IMR-90 (cell line): Measurements from ENCODE around the gene KIF13A. TPM values are rescaled to one million over a fixed set of nuclear protein-coding genes. Genes with fewer than 3 reads are reported as not detected.

Source experiments
- ATAC-seq: fragments of 200-7000 bp; cut with Tn5 transposase; 2 replicates; pipeline ENCODE4 v1.9.1; 2020; ENCODE audit warnings: low read depth, mild to moderate bottlenecking, moderate library complexity
- BruUV-seq: library from RNA; stranded (reverse); fragments of 400-500 nt; replicated peaks from 2 replicates; lab custom pipeline; 2021; lab: Mats Ljungman, UMichigan
- CTCF ChIA-PET: fragments of 300-600 bp; formaldehyde crosslinking; extraction: SDS; loops from one replicate; lab custom pipeline; 2021; ENCODE audit warnings: antibody characterized with exemption; lab: Yijun Ruan, JAX
- POLR2A ChIA-PET: fragments of 300-600 bp; sonication (Branson Sonifier 250); formaldehyde crosslinking; loops from one replicate; lab custom pipeline; 2022; ENCODE audit warnings: antibody characterized with exemption; ENCODE audit not compliant: unreplicated experiment; lab: Charles Lee
- DNase-seq: peaks from one replicate; pipeline ENCODE4 v3.0.0; 2013
- H2AFZ ChIP-seq: replicated peaks from 2 replicates; pipeline ENCODE3; 2013; ENCODE audit warnings: low read length, mild to moderate bottlenecking; ENCODE audit not compliant: poor library complexity
- H2AK5ac ChIP-seq: 2 replicates; pipeline ENCODE4 v1.6.1; 2013; ENCODE audit warnings: low read depth, low read length, inconsistent platforms
- H2AK9ac ChIP-seq: replicated peaks from 2 replicates; pipeline ENCODE3; 2013; ENCODE audit warnings: mild to moderate bottlenecking, low read depth, low read length, moderate library complexity; ENCODE audit not compliant: poor library complexity
- H2BK120ac ChIP-seq: 2 replicates; pipeline ENCODE4 v1.6.1; 2013; ENCODE audit warnings: low read depth, low read length, inconsistent platforms
- H2BK15ac ChIP-seq: 3 replicates; pipeline ENCODE4 v1.6.1; 2013; ENCODE audit warnings: low read depth, low read length, inconsistent platforms
- H2BK20ac ChIP-seq: 2 replicates; pipeline ENCODE4 v1.6.1; 2013; ENCODE audit warnings: low read depth, mild to moderate bottlenecking, inconsistent platforms, low read length, moderate library complexity
- H2BK5ac ChIP-seq: 2 replicates; pipeline ENCODE4 v1.6.1; 2013; ENCODE audit warnings: mild to moderate bottlenecking, low read depth, low read length, inconsistent platforms; ENCODE audit not compliant: poor library complexity, severe bottlenecking
- H3K14ac ChIP-seq: replicated peaks from 2 replicates; pipeline ENCODE4 v1.6.1; 2013; ENCODE audit warnings: low read depth, low read length, inconsistent platforms
- H3K18ac ChIP-seq: 2 replicates; pipeline ENCODE4 v1.6.1; 2013; ENCODE audit warnings: low read depth, low read length, control low read depth
- H3K23ac ChIP-seq: 2 replicates; pipeline ENCODE4 v1.6.1; 2013; ENCODE audit warnings: low read depth, low read length, inconsistent platforms
- H3K27ac ChIP-seq: 2 replicates; pipeline ENCODE4 v1.5.1; 2013; ENCODE audit warnings: mild to moderate bottlenecking, control low read depth, low read length; ENCODE audit not compliant: insufficient read depth
- H3K27me3 ChIP-seq: 2 replicates; pipeline ENCODE4 v1.6.1; 2013; ENCODE audit warnings: low read length; ENCODE audit not compliant: control insufficient read depth, insufficient read depth
- H3K36me3 ChIP-seq: 2 replicates; pipeline ENCODE4 v1.6.1; 2013; ENCODE audit warnings: low read length, mixed read lengths; ENCODE audit not compliant: control insufficient read depth, insufficient read depth
- H3K4ac ChIP-seq: 2 replicates; pipeline ENCODE4 v1.6.1; 2013; ENCODE audit warnings: low read depth, low read length, inconsistent platforms
- H3K4me1 ChIP-seq: 2 replicates; pipeline ENCODE4 v1.6.1; 2013; ENCODE audit warnings: low read length, mixed read lengths; ENCODE audit not compliant: control insufficient read depth, insufficient read depth
- H3K4me2 ChIP-seq: 2 replicates; pipeline ENCODE4 v1.6.1; 2013; ENCODE audit warnings: low read depth, mild to moderate bottlenecking, control low read depth, low read length, moderate library complexity
- H3K4me3 ChIP-seq: 2 replicates; pipeline ENCODE4 v1.5.1; 2013; ENCODE audit warnings: low read depth, mild to moderate bottlenecking, control low read depth, low read length, moderate library complexity; ENCODE audit not compliant: insufficient read depth
- H3K56ac ChIP-seq: 2 replicates; pipeline ENCODE4 v1.6.1; 2013; ENCODE audit warnings: low read length, inconsistent platforms; ENCODE audit not compliant: insufficient read depth; ENCODE audit errors: extremely low read depth
- H3K79me1 ChIP-seq, 2 experiments: 2 replicates each; pipeline ENCODE4 v1.6.1; 2013; ENCODE audit warnings: low read length in 2 of 2, inconsistent platforms in 1 of 2, low read depth in 1 of 2
- H3K9ac ChIP-seq: 2 replicates; pipeline ENCODE4 v1.6.1; 2013; ENCODE audit warnings: low read depth, low read length, control low read depth
- H3K9me1 ChIP-seq: 2 replicates; pipeline ENCODE4 v1.6.1; 2013; ENCODE audit warnings: low read length, inconsistent platforms; ENCODE audit not compliant: insufficient read depth
- H3K9me3 ChIP-seq: 2 replicates; pipeline ENCODE4 v1.6.1; 2013; ENCODE audit warnings: low read length; ENCODE audit not compliant: control insufficient read depth, insufficient read depth
- H4K20me1 ChIP-seq: 2 replicates; pipeline ENCODE4 v1.6.1; 2013; ENCODE audit warnings: low read length, inconsistent platforms; ENCODE audit not compliant: insufficient read depth
- H4K5ac ChIP-seq: 2 replicates; pipeline ENCODE4 v1.6.1; 2013; ENCODE audit warnings: mild to moderate bottlenecking, low read depth, low read length, control low read depth
- H4K8ac ChIP-seq, 2 experiments: 2 replicates each; pipeline ENCODE4 v1.6.1; 2013; ENCODE audit warnings: low read depth in 2 of 2, low read length in 2 of 2, control low read depth in 1 of 2, inconsistent platforms in 1 of 2
- H4K91ac ChIP-seq: 2 replicates; pipeline ENCODE4 v1.6.1; 2013; ENCODE audit warnings: low read depth, low read length, inconsistent platforms; ENCODE audit not compliant: insufficient read depth
- CEBPB ChIP-seq: IDR thresholded peaks from 2 replicates; pipeline ENCODE4 v1.6.1; 2012; ENCODE audit warnings: low read depth, low read length, improper control_type of control experiment
- CHD1 ChIP-seq: IDR thresholded peaks from 2 replicates; pipeline ENCODE4 v1.6.1; 2012; ENCODE audit warnings: low read depth, low read length, improper control_type of control experiment
- ELK1 ChIP-seq: fragments of 150-350 bp; IDR thresholded peaks from 2 replicates; pipeline ENCODE4 v1.6.1; 2016; ENCODE audit warnings: low read depth, mild to moderate bottlenecking, low read length, moderate library complexity, borderline replicate concordance
- FOS ChIP-seq: fragments of 150-350 bp; IDR thresholded peaks from 2 replicates; pipeline ENCODE4 v1.6.1; 2016; ENCODE audit warnings: low read depth, low read length
- MAZ ChIP-seq: IDR thresholded peaks from 2 replicates; pipeline ENCODE4 v1.6.1; 2012; ENCODE audit warnings: low read depth, mild to moderate bottlenecking, low read length, improper control_type of control experiment, moderate library complexity, borderline replicate concordance
- POLR2A ChIP-seq: IDR thresholded peaks from 2 replicates; pipeline ENCODE4 v1.6.1; 2012; ENCODE audit warnings: mild to moderate bottlenecking, low read depth, low read length
- RCOR1 ChIP-seq: IDR thresholded peaks from 2 replicates; pipeline ENCODE4 v1.6.1; 2012; ENCODE audit warnings: mild to moderate bottlenecking, low read length, improper control_type of control experiment; ENCODE audit not compliant: insufficient replicate concordance
- SMC3 ChIP-seq: fragments of 150-350 bp; IDR thresholded peaks from 2 replicates; pipeline ENCODE4 v1.6.1; 2016; ENCODE audit warnings: low read depth, mild to moderate bottlenecking, antibody characterized with exemption, low read length, moderate library complexity
- WGBS, 2 experiments: methylation state at CpG; one replicate each; pipeline versions ENCODE4 v1.1.5 to v1.1.7; 2013; ENCODE audit warnings: missing lambda C conversion rate in 2 of 2; ENCODE audit not compliant: insufficient read length in 1 of 2; ENCODE audit errors: extremely low coverage in 2 of 2; 5-methylcytosine and 5-hydroxymethylcytosine counted together
- dilution Hi-C: fragments of 300-500 bp; cut with HindIII; formaldehyde crosslinking; loops from one replicate; pipeline ENCODE4 v1.14.3; 2018; ENCODE audit warnings: low sequenced_read_pairs; ENCODE audit not compliant: unreplicated experiment
- in situ Hi-C: fragments of 300-500 bp; cut with MboI; formaldehyde crosslinking; loops from 3 replicates; pipeline ENCODE4 v1.14.3; 2019; ENCODE audit warnings: low sequenced_read_pairs, inconsistent platforms, mixed read lengths
- intact Hi-C: fragments of 100-400 bp; cut with micrococcal nuclease; formaldehyde crosslinking; loops from 2 replicates; pipeline ENCODE4 v1.10.0; 2022
- polyA plus RNA-seq, 3 experiments: library from polyadenylated mRNA; depleted of rRNA; stranded (reverse); fragments of >200 nt; gene quantifications; 2 replicates each; pipeline ENCODE4 v1.2.3, GENCODE V29; 2012; ENCODE audit warnings: low replicate concordance in 1 of 3
- total RNA-seq: library from RNA; depleted of rRNA; stranded (reverse); fragments of >200 nt; gene quantifications from 2 replicates; pipeline ENCODE4 v1.2.3, GENCODE V29; 2012

The KIF13A gene
- total and polyA plus RNA-seq, 2 of the 4 experiments (the other 2 are of a cell fraction): 23.3 to 51.8 TPM

- peak overlapping the region; percentile 77 for H2AFZ ChIP-seq
- H3K56ac ChIP-seq: no peak overlapping the region
- no peak overlapping the region for H2BK5ac ChIP-seq
- ChIA-PET CTCF (interaction anchor here (0.6 kb wide), 1 partner anchor 80 kb away, joined by 3 read pairs; no protein-coding TSS in a partner anchor), POLR2A (no interaction called here)
- H3K4ac ChIP-seq: 0 out of 2 replicates have a peak overlapping the region, but pooled peaks have one; percentile 3
- peak overlapping the region in 1 of 2 experiments; percentile 4; a peak in 1 of 4 replicates for H4K8ac ChIP-seq
- no peak overlapping the region for H3K4me3 ChIP-seq
- H3K18ac ChIP-seq: 0 out of 2 replicates have a peak overlapping the region, but pooled peaks have one; percentile 15
- H3K4me1 ChIP-seq: peaks cover 4% of the 10 kb centered on the region
- peak; percentile 59 for DNase-seq
- in situ Hi-C loops (no loop called here), intact Hi-C loops (no loop called here), dilution Hi-C loops (no loop called here)
- no peak overlapping the region for H3K27ac ChIP-seq
- peak overlapping the region; percentile 23; the same call in 1 of the 2 replicates for H4K91ac ChIP-seq
- no peaks in the 10 kb centered on the region for H3K36me3 ChIP-seq
- no peak overlapping the region for H3K9ac ChIP-seq
- no peaks in the 10 kb centered on the region for H3K79me1 ChIP-seq
- H2AK9ac ChIP-seq: no peak overlapping the region
- no peaks in the 10 kb centered on the region for H4K20me1 ChIP-seq
- BruUV-seq: no TSS peak
- peak overlapping the region; percentile 5; the same call in 1 of the 2 replicates for H3K14ac ChIP-seq
- 33% methylated on average over 1 of the region's 6 CpGs; no CpG with 5 or more reads in 1 of the 2 experiments for WGBS, 2 experiments
- H3K4me2 ChIP-seq: no peak overlapping the region
- H2BK120ac ChIP-seq: 0 out of 2 replicates have a peak overlapping the region, but pooled peaks have one; percentile 16
- H2BK20ac ChIP-seq: 0 out of 2 replicates have a peak overlapping the region, but pooled peaks have one; percentile 5
- H3K9me1 ChIP-seq: no peaks in the 10 kb centered on the region
- H2AK5ac ChIP-seq: no peak overlapping the region
- H3K23ac ChIP-seq: no peak overlapping the region
- TF ChIP-seq ELK1: no peak
- TF ChIP-seq MAZ: no peak
- TF ChIP-seq CEBPB: no peak
- TF ChIP-seq POLR2A: no peak
- no peak for TF ChIP-seq CHD1
- no peak for TF ChIP-seq FOS
- no peak for TF ChIP-seq SMC3
- TF ChIP-seq RCOR1: no peak
- H4K5ac ChIP-seq: peak overlapping the region; percentile 30; the same call in 1 of the 2 replicates
- H2BK15ac ChIP-seq: no peak overlapping the region
- peak; percentile 76; the same call in 1 of the 2 replicates for ATAC-seq
- H3K27me3 ChIP-seq: no peaks in the 10 kb centered on the region
- no peaks in the 10 kb centered on the region for H3K9me3 ChIP-seq
Measured at GRCh38 chr6:17725083-17725482, 262.4 kb downstream of the KIF13A start.
